Endothelial cell of umbilical vein (primary cell): ENCODE measurements around the gene TMEFF1.

Source experiments
- CTCF ChIP-seq, 2 donors: IDR thresholded peaks; 1 replicate in 1 of 2; 2 replicates in 1 of 2; pipeline ENCODE4 v1.5.1; 2011; ENCODE audit warnings: low read length in 2 of 2, mild to moderate bottlenecking in 2 of 2, moderate library complexity in 2 of 2, control low read depth in 1 of 2, inconsistent platforms in 1 of 2, low read depth in 1 of 2; ENCODE audit not compliant: insufficient read depth in 1 of 2; ENCODE audit errors: extremely low read depth in 1 of 2
- EZH2 ChIP-seq: IDR thresholded peaks from 2 replicates; pipeline ENCODE4 v1.6.1; 2012; ENCODE audit warnings: borderline replicate concordance, low read depth, mild to moderate bottlenecking, moderate library complexity, low read length, inconsistent platforms; ENCODE audit not compliant: severe bottlenecking
- GATA2 ChIP-seq: IDR thresholded peaks from 2 replicates; pipeline ENCODE4 v1.7.0; 2011; ENCODE audit warnings: low read depth, mild to moderate bottlenecking, moderate library complexity, mixed read lengths, low read length; ENCODE audit not compliant: insufficient read length, insufficient read depth
- JUN ChIP-seq: IDR thresholded peaks from 2 replicates; pipeline ENCODE4 v1.6.1; 2011; ENCODE audit warnings: borderline replicate concordance, low read depth; ENCODE audit not compliant: insufficient read length, insufficient read depth
- MAX ChIP-seq: IDR thresholded peaks from 2 replicates; pipeline ENCODE4 v1.6.1; 2011; ENCODE audit not compliant: insufficient read depth, insufficient read length
- MYC ChIP-seq: IDR thresholded peaks from one replicate; pipeline ENCODE4 v1.6.1; 2011; ENCODE audit warnings: mild to moderate bottlenecking, low read depth, low read length
- POLR2A ChIP-seq: IDR thresholded peaks from 2 replicates; pipeline ENCODE4 v1.6.1; 2012; ENCODE audit warnings: low read depth, mild to moderate bottlenecking, control low read depth, low read length
- POLR2AphosphoS5 ChIP-seq: IDR thresholded peaks from 2 replicates; pipeline ENCODE4 v1.6.1; 2012; ENCODE audit warnings: low read depth, mild to moderate bottlenecking, control low read depth, low read length, moderate library complexity; ENCODE audit not compliant: insufficient read depth

- TF ChIP-seq CTCF (IDR thresholded peaks at IDR 0.05; ENCODE audit: extremely low read depth in 1 of 2, insufficient read depth in 1 of 2, low read depth in 1 of 2, low read length in 2 of 2): no peak
- no peak for TF ChIP-seq EZH2
- TF ChIP-seq POLR2AphosphoS5: no peak
- no peak for TF ChIP-seq MYC
- TF ChIP-seq POLR2A: no peak
- TF ChIP-seq GATA2: no peak
- no peak for TF ChIP-seq JUN
- no peak for TF ChIP-seq MAX
These were observed 23.5 kb upstream of the TMEFF1 start for GRCh38 chr9:100449420-100449819.
